GM23248 (cell line): ENCODE data around the gene TEX26. TPM values are rescaled to one million over a fixed set of nuclear protein-coding genes. Genes with fewer than 3 reads are reported as not detected.

Experiments
- DNase-seq: peaks from one replicate; pipeline ENCODE4 v3.0.0-alpha.2; 2015
- H2AFZ ChIP-seq: fragments of 200-600 bp; sonication (generic); 2 replicates; pipeline ENCODE4 v1.6.1; 2016; ENCODE audit warnings: antibody characterized with exemption
- H3F3A ChIP-seq: fragments of 200-600 bp; sonication (generic); 2 replicates; pipeline ENCODE4 v1.6.1; 2016; ENCODE audit warnings: mild to moderate bottlenecking, antibody characterized with exemption, mixed run types; ENCODE audit not compliant: insufficient read depth
- H3K27ac ChIP-seq: fragments of 200-600 bp; sonication (generic); 2 replicates; pipeline ENCODE4 v1.5.1; 2016; ENCODE audit warnings: mild to moderate bottlenecking
- H3K27me3 ChIP-seq: fragments of 200-600 bp; sonication (generic); replicated peaks from 2 replicates; pipeline ENCODE4 v1.6.1; 2016; ENCODE audit warnings: mild to moderate bottlenecking; ENCODE audit not compliant: insufficient read depth
- H3K36me3 ChIP-seq: fragments of 200-600 bp; sonication (generic); 2 replicates; pipeline ENCODE4 v1.6.1; 2016; ENCODE audit warnings: low read depth, mild to moderate bottlenecking
- H3K4me1 ChIP-seq: fragments of 200-600 bp; sonication (generic); 2 replicates; pipeline ENCODE4 v1.6.1; 2016; ENCODE audit warnings: mild to moderate bottlenecking; ENCODE audit not compliant: insufficient read depth
- H3K4me2 ChIP-seq: fragments of 200-600 bp; sonication (generic); one replicate; pipeline ENCODE4 v1.6.1; 2016; ENCODE audit warnings: mild to moderate bottlenecking; ENCODE audit not compliant: unreplicated experiment
- H3K4me3 ChIP-seq: fragments of 200-600 bp; sonication (generic); 2 replicates; pipeline ENCODE4 v1.5.1; 2016; ENCODE audit warnings: mild to moderate bottlenecking
- H3K79me2 ChIP-seq: fragments of 200-600 bp; sonication (generic); 2 replicates; pipeline ENCODE4 v1.6.1; 2016; ENCODE audit warnings: mild to moderate bottlenecking; ENCODE audit not compliant: insufficient read depth
- H3K9ac ChIP-seq: fragments of 200-600 bp; sonication (generic); 2 replicates; pipeline ENCODE4 v1.6.1; 2016; ENCODE audit warnings: mild to moderate bottlenecking
- H3K9me2 ChIP-seq: fragments of 200-600 bp; sonication (generic); 2 replicates; pipeline ENCODE4 v1.6.1; 2016; ENCODE audit warnings: mixed run types, mild to moderate bottlenecking, moderate library complexity; ENCODE audit not compliant: insufficient read depth
- H3K9me3 ChIP-seq: fragments of 200-600 bp; sonication (generic); one replicate; pipeline ENCODE4 v1.6.1; 2017; ENCODE audit warnings: low read depth
- H4K20me1 ChIP-seq: fragments of 200-600 bp; sonication (generic); 2 replicates; pipeline ENCODE4 v1.6.0; 2016; ENCODE audit not compliant: insufficient read depth
- EZH2 ChIP-seq: fragments of 200-600 bp; sonication (generic); IDR thresholded peaks from 2 replicates; pipeline ENCODE4 v1.6.1; 2018; ENCODE audit warnings: antibody characterized with exemption, mild to moderate bottlenecking; ENCODE audit not compliant: insufficient read depth, poor library complexity, severe bottlenecking
- EZH2phosphoT487 ChIP-seq: fragments of 200-600 bp; sonication (generic); IDR thresholded peaks from 2 replicates; pipeline ENCODE4 v1.6.1; 2018; ENCODE audit warnings: antibody characterized with exemption, moderate library complexity, mild to moderate bottlenecking, low read depth; ENCODE audit not compliant: insufficient read depth
- WGBS, 2 experiments: methylation state at CpG; one replicate each; pipeline ENCODE4 v1.1.6; 2015 to 2017; ENCODE audit warnings: low lambda C conversion rate in 2 of 2, low coverage in 1 of 2; ENCODE audit errors: missing lambda C conversion rate in 2 of 2; 5-methylcytosine and 5-hydroxymethylcytosine counted together
- in situ Hi-C: fragments of 300-500 bp; cut with MboI; formaldehyde crosslinking; loops from 2 replicates; pipeline ENCODE4 v1.15.0; 2020
- polyA plus RNA-seq: library from polyadenylated mRNA; unstranded; fragments of >200 nt; fragmentation: Nextera tagmentation; extraction: Ambion mirVana; gene quantifications from 2 replicates; pipeline ENCODE4 v1.2.1, GENCODE V29; 2016
- total RNA-seq: library from RNA; depleted of rRNA; stranded (reverse); fragments of >200 nt; shearing (Covaris generic); gene quantifications from 2 replicates; pipeline ENCODE4 v1.2.3, GENCODE V29; 2014

Gene TEX26
- total and polyA plus RNA-seq, 2 experiments from 2014 or later, result 0.22 TPM; not detected in 1

DNA sequence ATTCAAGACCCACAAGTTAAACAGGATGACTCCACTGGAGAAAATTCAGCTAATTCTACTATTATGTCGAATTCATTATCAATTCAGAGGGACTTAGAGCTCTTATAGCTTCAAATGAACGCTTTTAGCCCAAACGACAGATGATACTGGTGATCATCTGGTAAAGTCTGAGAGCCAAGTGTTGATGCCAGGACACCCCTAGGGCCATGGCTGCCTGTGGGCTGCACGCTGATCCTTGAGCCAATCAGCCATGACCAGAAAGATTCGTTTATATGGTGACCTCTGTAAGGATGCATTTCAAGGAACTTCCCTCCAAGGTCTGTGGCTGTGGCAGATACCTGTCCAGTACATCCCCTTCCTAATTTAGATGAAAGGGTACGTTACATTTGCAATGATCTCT lies 15.5 kb upstream of the TEX26 start:
- 97 to 98% methylated on average over 6 of the region's 6 CpGs for whole genome bisulfite sequencing, 2 experiments
- Histone ChIP-seq H3K27me3 (no peaks in the 10 kb centered on the region), H3F3A (peaks cover 95% of the 10 kb centered on the region), H4K20me1 (peaks cover 5% of the 10 kb centered on the region; the same call in 1 of the 2 replicates), H3K79me2 (peaks cover 63% of the 10 kb centered on the region), H2AFZ (no peak overlapping the region), H3K4me1 (peaks cover 10% of the 10 kb centered on the region; the same call in 1 of the 2 replicates), H3K9me2 (no peaks in the 10 kb centered on the region), H3K4me3 (no peak overlapping the region), H3K4me2 (no peak overlapping the region), H3K9ac (no peak overlapping the region), H3K9me3 (no peaks in the 10 kb centered on the region), H3K27ac (no peak overlapping the region), H3K36me3 (peaks cover 51% of the 10 kb centered on the region)
- DNase-seq, result no peak
- in situ Hi-C loops, result no loop called here
- TF ChIP-seq EZH2, result no peak
- no peak for TF ChIP-seq EZH2phosphoT487

- H3K79me2 ChIP-seq, result peaks cover 45% of the 10 kb centered on the region
- in situ Hi-C loops, result no loop called here
- peaks cover 10% of the 10 kb centered on the region; the same call in 1 of the 2 replicates for H3K4me1 ChIP-seq
- H2AFZ ChIP-seq, result no peak overlapping the region
- no peak overlapping the region for H3K9ac ChIP-seq
- H3K4me2 ChIP-seq, result no peak overlapping the region
- H3K36me3 ChIP-seq, result peaks cover 69% of the 10 kb centered on the region
- H3K9me3 ChIP-seq, result no peaks in the 10 kb centered on the region
- peak overlapping the region; percentile 19; the same call in 1 of the 2 replicates for H3K27ac ChIP-seq
- no peak for TF ChIP-seq EZH2
- no peak for TF ChIP-seq EZH2phosphoT487
- 51 to 52% methylated on average over 6 of the region's 6 CpGs for WGBS, 2 experiments
- peaks cover 96% of the 10 kb centered on the region for H3F3A ChIP-seq
- H4K20me1 ChIP-seq, result 0 out of 2 replicates have a peak, but pooled peaks cover 5% of the 10 kb centered on the region
- no peaks in the 10 kb centered on the region for H3K27me3 ChIP-seq
- no peaks in the 10 kb centered on the region for H3K9me2 ChIP-seq
- H3K4me3 ChIP-seq, result no peak overlapping the region
- no peak for DNase-seq
Observed at GRCh38 chr13:30918662-30919405, 13.6 kb upstream of the TEX26 start.

GRCh38 chr13:30920162-30920909 lies 12.1 kb upstream of the TEX26 start:
- Histone ChIP-seq H3K27ac (no peak overlapping the region), H3K9me2 (no peaks in the 10 kb centered on the region), H3K27me3 (no peaks in the 10 kb centered on the region), H4K20me1 (0 out of 2 replicates have a peak, but pooled peaks cover 5% of the 10 kb centered on the region), H3K4me1 (peaks cover 10% of the 10 kb centered on the region; the same call in 1 of the 2 replicates), H3K79me2 (peaks cover 30% of the 10 kb centered on the region), H3K9me3 (no peaks in the 10 kb centered on the region), H3K4me3 (no peak overlapping the region), H3F3A (peaks cover 97% of the 10 kb centered on the region), H3K4me2 (no peak overlapping the region), H3K36me3 (peaks cover 84% of the 10 kb centered on the region), H3K9ac (no peak overlapping the region), H2AFZ (no peak overlapping the region)
- TF ChIP-seq EZH2, result no peak
- no peak for TF ChIP-seq EZH2phosphoT487
- 97% methylated on average over 5 of the region's 5 CpGs for WGBS, 2 experiments
- in situ Hi-C loops, result no loop called here
- no peak for DNase-seq

GRCh38 chr13:30923418-30923817 lies 9.0 kb upstream of the TEX26 start:
- no peak for TF ChIP-seq EZH2phosphoT487
- TF ChIP-seq EZH2, result no peak
- in situ Hi-C loops, result no loop called here
- H3K27ac ChIP-seq, result no peak overlapping the region
- H3K79me2 ChIP-seq, result no peaks in the 10 kb centered on the region; the same call in 1 of the 2 replicates
- no peak overlapping the region for H3K9ac ChIP-seq
- no peak for DNase-seq
- peaks cover 98% of the 10 kb centered on the region for H3F3A ChIP-seq
- no peaks in the 10 kb centered on the region for H3K9me2 ChIP-seq
- no peak overlapping the region for H2AFZ ChIP-seq
- H3K9me3 ChIP-seq, result no peaks in the 10 kb centered on the region
- 88 to 95% methylated on average over 1 of the region's 1 CpG for WGBS, 2 experiments
- no peaks in the 10 kb centered on the region for H3K27me3 ChIP-seq
- peaks cover 14% of the 10 kb centered on the region; the same call in 1 of the 2 replicates for H3K4me1 ChIP-seq
- H3K4me3 ChIP-seq, result no peak overlapping the region
- peaks cover 73% of the 10 kb centered on the region for H3K36me3 ChIP-seq
- no peak overlapping the region for H3K4me2 ChIP-seq
- H4K20me1 ChIP-seq, result 0 out of 2 replicates have a peak, but pooled peaks cover 5% of the 10 kb centered on the region
